HepG2 (cell line): ENCODE measurements around the gene SLC25A10. TPM values are rescaled to one million over a fixed set of nuclear protein-coding genes. Genes with fewer than 3 reads are reported as not detected.
A peak's percentile ranks its signal among the peaks of the same experiment; 100 is the strongest.

Experiments used
- CHD2 ChIP-seq: IDR thresholded peaks from 2 replicates; pipeline ENCODE4 v1.6.1; 2011; ENCODE audit warnings: low read depth, low read length, improper control_type of control experiment
- FOXO1 ChIP-seq: sonication (generic); formaldehyde crosslinking; IDR thresholded peaks from 2 replicates; pipeline ENCODE4 v1.4.0; 2020; ENCODE audit warnings: missing genetic modification reagents
- GATAD1 ChIP-seq: IDR thresholded peaks from 2 replicates; pipeline ENCODE4 v1.6.1; 2016; ENCODE audit warnings: missing genetic modification reagents, missing compliant biosample characterization
- HNRNPH1 ChIP-seq: fragments of 200-400 bp; formaldehyde crosslinking; optimal IDR thresholded peaks from 2 replicates; pipeline ENCODE3; 2017; ENCODE audit warnings: mild to moderate bottlenecking, low read depth, low read length
- KLF9 ChIP-seq: IDR thresholded peaks from 2 replicates; pipeline ENCODE4 v1.6.1; 2016; ENCODE audit warnings: low read depth
- MAFG ChIP-seq: sonication (generic); formaldehyde crosslinking; IDR thresholded peaks from 2 replicates; pipeline ENCODE4 v1.5.1; 2020; ENCODE audit warnings: mild to moderate bottlenecking, missing genetic modification reagents
- PHF8 ChIP-seq: sonication (generic); formaldehyde crosslinking; IDR thresholded peaks from 2 replicates; pipeline ENCODE4 v1.5.0; 2020; ENCODE audit warnings: missing genetic modification reagents
- SPEN ChIP-seq: sonication (generic); formaldehyde crosslinking; IDR thresholded peaks from 2 replicates; pipeline ENCODE4 v1.5.1; 2020; ENCODE audit warnings: low read depth, mild to moderate bottlenecking, missing genetic modification reagents
- TBP ChIP-seq: sonication (generic); formaldehyde crosslinking; IDR thresholded peaks from 2 replicates; pipeline ENCODE4 v1.5.0; 2020; ENCODE audit warnings: missing genetic modification reagents
- TSC22D2 ChIP-seq: sonication (generic); formaldehyde crosslinking; IDR thresholded peaks from 2 replicates; pipeline ENCODE4 v1.5.1; 2020; ENCODE audit warnings: missing genetic modification reagents, mild to moderate bottlenecking, borderline replicate concordance
- ZFP82 ChIP-seq: sonication (generic); formaldehyde crosslinking; IDR thresholded peaks from 2 replicates; pipeline ENCODE4 v1.5.1; 2020; ENCODE audit warnings: mild to moderate bottlenecking, missing genetic modification reagents, borderline replicate concordance
- ZFY ChIP-seq: sonication (generic); formaldehyde crosslinking; IDR thresholded peaks from 2 replicates; pipeline ENCODE4 v1.4.0; 2020; ENCODE audit warnings: missing genetic modification reagents
- ZNF24 ChIP-seq: fragments of 450-650 bp; IDR thresholded peaks from 2 replicates; pipeline ENCODE4 v1.6.1; 2017; ENCODE audit warnings: antibody characterized with exemption, mild to moderate bottlenecking
- ZNF317 ChIP-seq: sonication (generic); formaldehyde crosslinking; IDR thresholded peaks from 2 replicates; pipeline ENCODE4 v1.5.0; 2020; ENCODE audit warnings: mild to moderate bottlenecking, missing genetic modification reagents
- ZNF598 ChIP-seq: sonication (generic); formaldehyde crosslinking; IDR thresholded peaks from 2 replicates; pipeline ENCODE4 v1.5.1; 2020; ENCODE audit warnings: mild to moderate bottlenecking, missing genetic modification reagents, borderline replicate concordance
- ZNF775 ChIP-seq: sonication (generic); formaldehyde crosslinking; IDR thresholded peaks from 2 replicates; pipeline ENCODE4 v1.4.0; 2020; ENCODE audit warnings: missing genetic modification reagents, mild to moderate bottlenecking, moderate library complexity, borderline replicate concordance
- ZNF777 ChIP-seq: sonication (generic); formaldehyde crosslinking; IDR thresholded peaks from 2 replicates; pipeline ENCODE4 v1.4.0; 2020; ENCODE audit warnings: missing genetic modification reagents
- ZSCAN22 ChIP-seq: sonication (generic); formaldehyde crosslinking; IDR thresholded peaks from 2 replicates; pipeline ENCODE4 v1.4.0; 2020; ENCODE audit warnings: mild to moderate bottlenecking, missing genetic modification reagents
- polyA plus RNA-seq, 8 experiments: library from polyadenylated mRNA; depleted of rRNA in 3 of 8; stranded (reverse) in 7 of 8; unstranded in 1 of 8; fragments of >200 nt; fragmentation: Illumina TruSeq in 4 of 8; extraction: Trizol in 4 of 8; gene quantifications; 2 replicates each; pipeline versions ENCODE4 v1.2.1 to v1.2.3, GENCODE V29; 2011 to 2016; ENCODE audit warnings: low read depth in 4 of 8, missing spikeins in 1 of 8, mixed read lengths in 1 of 8; ENCODE audit not compliant: insufficient read depth in 1 of 8
- total RNA-seq, 5 experiments: library from RNA; depleted of rRNA; stranded (reverse); fragments of >200 nt; fragmentation: Illumina TruSeq; extraction: Trizol; gene quantifications; 2 replicates each; pipeline ENCODE4 v1.2.3, GENCODE V29; 2016; ENCODE audit warnings: low read depth in 1 of 5
- TF ChIP-seq, protein P1 (sequence below): sonication (generic); formaldehyde crosslinking; IDR thresholded peaks from 2 replicates; pipeline ENCODE4 v1.4.0; 2020; ENCODE audit warnings: mild to moderate bottlenecking, missing genetic modification reagents
- TF ChIP-seq, protein P2 (sequence below): sonication (generic); formaldehyde crosslinking; conservative IDR thresholded peaks from 2 replicates; pipeline ENCODE4 v1.8.1; 2023; ENCODE audit warnings: missing genetic modification reagents
- TF ChIP-seq, protein P3 (sequence below): sonication (generic); formaldehyde crosslinking; IDR thresholded peaks from 2 replicates; pipeline ENCODE4 v1.4.0; 2020; ENCODE audit warnings: missing genetic modification reagents
- TF ChIP-seq, protein P4 (sequence below): sonication (generic); formaldehyde crosslinking; IDR thresholded peaks from 2 replicates; pipeline ENCODE4 v1.5.0; 2020; ENCODE audit warnings: missing genetic modification reagents, mild to moderate bottlenecking, borderline replicate concordance

SLC25A10 gene
- total and polyA plus RNA-seq, 2 of the 13 experiments (the other 11 are each of a cell fraction or from before 2014, with no cell fraction given), result 46.5 to 140 TPM

DNA sequence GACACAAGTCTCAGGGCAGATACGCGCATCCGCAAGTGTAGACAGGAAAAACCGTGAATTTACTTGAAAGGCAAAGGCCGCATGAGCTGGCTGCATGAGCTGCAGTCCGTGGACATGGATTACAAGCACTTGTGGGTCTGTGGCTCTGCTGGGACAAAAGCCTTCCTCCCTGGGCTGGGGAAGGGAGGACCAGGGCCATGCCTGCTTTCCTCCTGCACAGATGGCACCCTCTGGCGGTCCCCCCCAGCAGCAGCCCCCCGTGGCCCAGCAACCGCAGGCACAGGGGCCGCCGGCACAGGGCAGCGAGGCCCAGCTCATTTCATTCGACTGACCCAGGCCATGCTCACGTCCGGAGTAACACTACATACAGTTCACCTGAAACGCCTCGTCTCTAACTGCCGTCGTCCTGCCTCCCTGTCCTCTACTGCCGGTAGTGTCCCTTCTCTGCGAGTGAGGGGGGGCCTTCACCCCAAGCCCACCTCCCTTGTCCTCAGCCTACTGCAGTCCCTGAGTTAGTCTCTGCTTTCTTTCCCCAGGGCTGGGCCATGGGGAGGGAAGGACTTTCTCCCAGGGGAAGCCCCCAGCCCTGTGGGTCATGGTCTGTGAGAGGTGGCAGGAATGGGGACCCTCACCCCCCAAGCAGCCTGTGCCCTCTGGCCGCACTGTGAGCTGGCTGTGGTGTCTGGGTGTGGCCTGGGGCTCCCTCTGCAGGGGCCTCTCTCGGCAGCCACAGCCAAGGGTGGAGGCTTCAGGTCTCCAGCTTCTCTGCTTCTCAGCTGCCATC lies 10.6 kb upstream of the SLC25A10 start (continued):
- 0 out of 2 replicates have a peak, but pooled peaks have one; percentile 25 for TF ChIP-seq ZNF777
- TF ChIP-seq TBP, result no peak
- no peak for TF ChIP-seq ZNF317 (CRISPR knock-in tag)
- TF ChIP-seq, protein P1, sequence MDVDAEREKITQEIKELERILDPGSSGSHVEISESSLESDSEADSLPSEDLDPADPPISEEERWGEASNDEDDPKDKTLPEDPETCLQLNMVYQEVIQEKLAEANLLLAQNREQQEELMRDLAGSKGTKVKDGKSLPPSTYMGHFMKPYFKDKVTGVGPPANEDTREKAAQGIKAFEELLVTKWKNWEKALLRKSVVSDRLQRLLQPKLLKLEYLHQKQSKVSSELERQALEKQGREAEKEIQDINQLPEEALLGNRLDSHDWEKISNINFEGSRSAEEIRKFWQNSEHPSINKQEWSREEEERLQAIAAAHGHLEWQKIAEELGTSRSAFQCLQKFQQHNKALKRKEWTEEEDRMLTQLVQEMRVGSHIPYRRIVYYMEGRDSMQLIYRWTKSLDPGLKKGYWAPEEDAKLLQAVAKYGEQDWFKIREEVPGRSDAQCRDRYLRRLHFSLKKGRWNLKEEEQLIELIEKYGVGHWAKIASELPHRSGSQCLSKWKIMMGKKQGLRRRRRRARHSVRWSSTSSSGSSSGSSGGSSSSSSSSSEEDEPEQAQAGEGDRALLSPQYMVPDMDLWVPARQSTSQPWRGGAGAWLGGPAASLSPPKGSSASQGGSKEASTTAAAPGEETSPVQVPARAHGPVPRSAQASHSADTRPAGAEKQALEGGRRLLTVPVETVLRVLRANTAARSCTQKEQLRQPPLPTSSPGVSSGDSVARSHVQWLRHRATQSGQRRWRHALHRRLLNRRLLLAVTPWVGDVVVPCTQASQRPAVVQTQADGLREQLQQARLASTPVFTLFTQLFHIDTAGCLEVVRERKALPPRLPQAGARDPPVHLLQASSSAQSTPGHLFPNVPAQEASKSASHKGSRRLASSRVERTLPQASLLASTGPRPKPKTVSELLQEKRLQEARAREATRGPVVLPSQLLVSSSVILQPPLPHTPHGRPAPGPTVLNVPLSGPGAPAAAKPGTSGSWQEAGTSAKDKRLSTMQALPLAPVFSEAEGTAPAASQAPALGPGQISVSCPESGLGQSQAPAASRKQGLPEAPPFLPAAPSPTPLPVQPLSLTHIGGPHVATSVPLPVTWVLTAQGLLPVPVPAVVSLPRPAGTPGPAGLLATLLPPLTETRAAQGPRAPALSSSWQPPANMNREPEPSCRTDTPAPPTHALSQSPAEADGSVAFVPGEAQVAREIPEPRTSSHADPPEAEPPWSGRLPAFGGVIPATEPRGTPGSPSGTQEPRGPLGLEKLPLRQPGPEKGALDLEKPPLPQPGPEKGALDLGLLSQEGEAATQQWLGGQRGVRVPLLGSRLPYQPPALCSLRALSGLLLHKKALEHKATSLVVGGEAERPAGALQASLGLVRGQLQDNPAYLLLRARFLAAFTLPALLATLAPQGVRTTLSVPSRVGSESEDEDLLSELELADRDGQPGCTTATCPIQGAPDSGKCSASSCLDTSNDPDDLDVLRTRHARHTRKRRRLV (CRISPR knock-in tag), result no peak
- 0 out of 2 replicates have a peak, but pooled peaks have one; percentile 27 for TF ChIP-seq FOXO1
- TF ChIP-seq ZFY (CRISPR knock-in tag), result no peak
- no peak for TF ChIP-seq PHF8 (CRISPR knock-in tag)
- no peak for TF ChIP-seq CHD2
- TF ChIP-seq ZFP82 (CRISPR knock-in tag), result 0 out of 2 replicates have a peak, but pooled peaks have one; percentile 26
- no peak for TF ChIP-seq ZNF598
- TF ChIP-seq MAFG (CRISPR knock-in tag), result no peak
- no peak for TF ChIP-seq ZSCAN22
- no peak for TF ChIP-seq KLF9 (CRISPR knock-in tag)
- no peak for TF ChIP-seq ZNF24
- TF ChIP-seq GATAD1 (CRISPR knock-in tag), result no peak
- TF ChIP-seq ZNF775, result no peak
- TF ChIP-seq, protein P2, sequence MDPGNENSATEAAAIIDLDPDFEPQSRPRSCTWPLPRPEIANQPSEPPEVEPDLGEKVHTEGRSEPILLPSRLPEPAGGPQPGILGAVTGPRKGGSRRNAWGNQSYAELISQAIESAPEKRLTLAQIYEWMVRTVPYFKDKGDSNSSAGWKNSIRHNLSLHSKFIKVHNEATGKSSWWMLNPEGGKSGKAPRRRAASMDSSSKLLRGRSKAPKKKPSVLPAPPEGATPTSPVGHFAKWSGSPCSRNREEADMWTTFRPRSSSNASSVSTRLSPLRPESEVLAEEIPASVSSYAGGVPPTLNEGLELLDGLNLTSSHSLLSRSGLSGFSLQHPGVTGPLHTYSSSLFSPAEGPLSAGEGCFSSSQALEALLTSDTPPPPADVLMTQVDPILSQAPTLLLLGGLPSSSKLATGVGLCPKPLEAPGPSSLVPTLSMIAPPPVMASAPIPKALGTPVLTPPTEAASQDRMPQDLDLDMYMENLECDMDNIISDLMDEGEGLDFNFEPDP (CRISPR knock-in tag), result no peak
- TF ChIP-seq, protein P3, sequence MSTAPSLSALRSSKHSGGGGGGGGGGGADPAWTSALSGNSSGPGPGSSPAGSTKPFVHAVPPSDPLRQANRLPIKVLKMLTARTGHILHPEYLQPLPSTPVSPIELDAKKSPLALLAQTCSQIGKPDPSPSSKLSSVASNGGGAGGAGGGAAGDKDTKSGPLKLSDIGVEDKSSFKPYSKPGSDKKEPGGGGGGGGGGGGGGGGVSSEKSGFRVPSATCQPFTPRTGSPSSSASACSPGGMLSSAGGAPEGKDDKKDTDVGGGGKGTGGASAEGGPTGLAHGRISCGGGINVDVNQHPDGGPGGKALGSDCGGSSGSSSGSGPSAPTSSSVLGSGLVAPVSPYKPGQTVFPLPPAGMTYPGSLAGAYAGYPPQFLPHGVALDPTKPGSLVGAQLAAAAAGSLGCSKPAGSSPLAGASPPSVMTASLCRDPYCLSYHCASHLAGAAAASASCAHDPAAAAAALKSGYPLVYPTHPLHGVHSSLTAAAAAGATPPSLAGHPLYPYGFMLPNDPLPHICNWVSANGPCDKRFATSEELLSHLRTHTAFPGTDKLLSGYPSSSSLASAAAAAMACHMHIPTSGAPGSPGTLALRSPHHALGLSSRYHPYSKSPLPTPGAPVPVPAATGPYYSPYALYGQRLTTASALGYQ, result no peak
- TF ChIP-seq TSC22D2 (CRISPR knock-in tag), result no peak
- TF ChIP-seq SPEN (CRISPR knock-in tag), result no peak; the same call in 1 of the 2 replicates
- TF ChIP-seq, protein P4, sequence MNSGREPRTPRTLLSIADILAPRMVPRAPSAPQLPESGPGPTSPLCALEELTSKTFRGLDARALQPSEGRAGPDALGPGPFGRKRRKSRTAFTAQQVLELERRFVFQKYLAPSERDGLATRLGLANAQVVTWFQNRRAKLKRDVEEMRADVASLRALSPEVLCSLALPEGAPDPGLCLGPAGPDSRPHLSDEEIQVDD (CRISPR knock-in tag), result no peak
- no peak for TF ChIP-seq HNRNPH1
